ENCODE data around the gene RAB7A. TPM values are rescaled to one million over a fixed set of nuclear protein-coding genes. Genes with fewer than 3 reads are reported as not detected.
"Not testable (repeated sequence)": the region's sequence is repeated elsewhere in the genome, so short reads cannot be mapped to it uniquely, and the experiment has no call there.

Gene RAB7A
- polyA plus RNA-seq, 3 donors: 55.9 to 196 (median 173) TPM

- WGBS, 3 donors: 76 to 82% (median 82%) methylated on average over 7 of the region's 7 CpGs
- H3K27ac ChIP-seq (ENCODE audit: low read depth, low read length): not testable (repeated sequence)
Observed at GRCh38 chr3:128829925-128830625, 104.1 kb downstream of the RAB7A start.

GRCh38 chr3:128830762-128831161, 104.8 kb downstream of the RAB7A start:
- H3K27ac ChIP-seq (ENCODE audit: low read depth, low read length): not testable (repeated sequence)
- WGBS, 3 donors: 80 to 89% (median 83%) methylated on average over 5 of the region's 5 CpGs

- WGBS, 3 donors: 55 to 82% (median 81%) methylated on average over 5 of the region's 5 CpGs
- not testable (repeated sequence) for H3K27ac ChIP-seq (ENCODE audit: low read depth, low read length)
Observed at GRCh38 chr3:128832979-128833378, 107.0 kb downstream of the RAB7A start.

- WGBS, 3 donors: 82 to 94% (median 87%) methylated on average over 4 of the region's 4 CpGs
- no peak overlapping the region for H3K27ac ChIP-seq (ENCODE audit: low read depth, low read length)
Observed at GRCh38 chr3:128835096-128835495, 109.1 kb downstream of the RAB7A start.

GRCh38 chr3:128841926-128842920, 116.2 kb downstream of the RAB7A start:
- H3K27ac ChIP-seq (ENCODE audit: low read depth, low read length): no peak overlapping the region
- 74 to 83% (median 79%) methylated on average over 10 of the region's 10 CpGs for WGBS, 3 donors

GRCh38 chr3:128844502-128844901, 118.5 kb downstream of the RAB7A start:
- WGBS, 3 donors: 88 to 99% (median 93%) methylated on average over 6 of the region's 6 CpGs
- H3K27ac ChIP-seq (ENCODE audit: low read depth, low read length): no peak overlapping the region

- 34 to 36% (median 34%) methylated on average over 14 of the region's 14 CpGs for WGBS, 3 donors
- no peak overlapping the region for H3K27ac ChIP-seq (ENCODE audit: low read depth, low read length)
Observed at GRCh38 chr3:128845119-128845777, 119.3 kb downstream of the RAB7A start.

- no peak overlapping the region for H3K27ac ChIP-seq (ENCODE audit: low read depth, low read length)
- 2 to 4% (median 2%) methylated on average over 30 to 32 of the region's 32 CpGs for WGBS, 3 donors
Observed at GRCh38 chr3:128845778-128846485, 119.9 kb downstream of the RAB7A start.

- H3K27ac ChIP-seq (ENCODE audit: low read depth, low read length): no peak overlapping the region
- WGBS, 3 donors: 46 to 77% (median 60%) methylated on average over 13 of the region's 13 CpGs
Observed at GRCh38 chr3:128846486-128846891, 120.5 kb downstream of the RAB7A start.

GRCh38 chr3:128847666-128848370, 121.8 kb downstream of the RAB7A start:
- no peak overlapping the region for H3K27ac ChIP-seq (ENCODE audit: low read depth, low read length)
- 86 to 89% (median 89%) methylated on average over 15 of the region's 15 CpGs for WGBS, 3 donors

- 90 to 95% (median 95%) methylated on average over 13 of the region's 13 CpGs for WGBS, 3 donors
- no peak overlapping the region for H3K27ac ChIP-seq (ENCODE audit: low read depth, low read length)
Observed at GRCh38 chr3:128848936-128849335, 123.0 kb downstream of the RAB7A start.

GRCh38 chr3:128849911-128850455, 124.0 kb downstream of the RAB7A start:
- 58 to 65% (median 59%) methylated on average over 11 of the region's 11 CpGs for WGBS, 3 donors
- H3K27ac ChIP-seq (ENCODE audit: low read depth, low read length): no peak overlapping the region

- H3K27ac ChIP-seq (ENCODE audit: low read depth, low read length): no peak overlapping the region
- WGBS, 3 donors: 87 to 95% (median 93%) methylated on average over 9 of the region's 9 CpGs
Observed at GRCh38 chr3:128850544-128850943, 124.6 kb downstream of the RAB7A start.

GRCh38 chr3:128851601-128852000, 125.6 kb downstream of the RAB7A start:
- 60 to 81% (median 64%) methylated on average over 4 of the region's 4 CpGs for WGBS, 3 donors
- no peak overlapping the region for H3K27ac ChIP-seq (ENCODE audit: low read depth, low read length)

GRCh38 chr3:128853826-128854225, 127.8 kb downstream of the RAB7A start:
- WGBS, 3 donors: 94 to 96% (median 94%) methylated on average over 5 of the region's 5 CpGs
- no peak overlapping the region for H3K27ac ChIP-seq (ENCODE audit: low read depth, low read length)

- WGBS, 3 donors: 64 to 79% (median 75%) methylated on average over 3 of the region's 3 CpGs
- no peak overlapping the region for H3K27ac ChIP-seq (ENCODE audit: low read depth, low read length)
Observed at GRCh38 chr3:128854475-128854874, 128.5 kb downstream of the RAB7A start.

- H3K27ac ChIP-seq (ENCODE audit: low read depth, low read length): no peak overlapping the region
- WGBS, 3 donors: 60 to 87% (median 68%) methylated on average over 4 of the region's 4 CpGs
Observed at GRCh38 chr3:128855569-128855968, 129.6 kb downstream of the RAB7A start.
